Effector CD4-positive, alpha-beta T cell (primary cell): ENCODE measurements around the gene CACFD1.

Experiments used
- DNase-seq: peaks from one replicate; pipeline ENCODE4 v3.0.0-alpha.2; 2020

Gene CACFD1

DNA sequence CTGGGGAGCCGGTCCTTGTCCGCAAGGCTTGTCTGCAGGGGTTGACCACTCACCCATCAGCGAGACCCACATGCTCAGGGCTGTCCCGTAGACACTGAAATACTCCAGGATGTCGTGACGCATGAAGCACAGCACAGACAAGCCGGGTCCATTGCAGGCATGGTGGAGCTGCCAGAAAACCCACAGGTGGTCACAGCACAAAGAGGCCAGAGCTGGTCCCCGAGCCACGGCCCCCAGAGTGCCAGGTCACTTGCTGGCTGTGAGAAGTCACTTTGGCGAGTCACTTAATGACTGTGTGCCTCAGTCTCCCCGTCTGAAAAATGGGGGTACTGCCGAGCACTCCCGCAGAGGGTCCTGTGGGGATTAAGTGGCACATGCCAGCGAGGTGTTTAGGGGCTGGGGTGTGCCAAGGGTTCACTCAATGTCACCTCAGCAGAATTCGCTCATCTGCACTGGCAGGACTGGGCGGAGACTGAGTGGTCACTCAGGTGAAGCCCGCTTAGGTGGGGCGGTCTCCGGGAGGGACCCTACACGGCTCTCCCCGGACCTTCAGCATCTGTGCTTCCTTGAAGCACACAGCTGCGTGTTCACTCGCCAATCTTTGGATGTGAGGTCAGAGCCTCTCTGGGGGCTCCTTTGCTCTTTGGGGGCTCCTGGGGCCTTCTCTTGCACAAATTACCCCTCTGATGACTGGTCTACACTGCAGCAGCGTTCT lies 60.5 kb downstream of the CACFD1 start:
- DNase-seq, result no peak
